GM19468 (cell line): ENCODE measurements around the gene GPR152.

Source experiments
- ATAC-seq: cut with Tn5 transposase; IDR thresholded peaks from one replicate; pipeline ENCODE4 v1.9.1; 2021; ENCODE audit warnings: mild to moderate bottlenecking, moderate library complexity, moderate number of reproducible peaks; ENCODE audit not compliant: unreplicated experiment; ENCODE audit errors: extremely low read depth

Gene GPR152

GRCh38 chr11:67452141-67452952, at the start of gene GPR152:
Gene GPR152, minus strand, starts transcription at chr11:67452729. Its CDS starts 5 bp downstream, at chr11:67452724.
- ATAC-seq, result no peak

- no peak for ATAC-seq
Observed at GRCh38 chr11:67501854-67502253, 49.3 kb upstream of the GPR152 start.

- no peak for ATAC-seq
Observed at GRCh38 chr11:67500831-67501715, 48.5 kb upstream of the GPR152 start.

GRCh38 chr11:67500484-67500821, 47.9 kb upstream of the GPR152 start:
- ATAC-seq, result no peak

GRCh38 chr11:67499808-67500483, 47.4 kb upstream of the GPR152 start:
- no peak for ATAC-seq

GRCh38 chr11:67498544-67498972, 46.0 kb upstream of the GPR152 start:
- no peak for ATAC-seq

- ATAC-seq, result no peak
Observed at GRCh38 chr11:67497656-67498291, 45.2 kb upstream of the GPR152 start.

- no peak for ATAC-seq
Observed at GRCh38 chr11:67496113-67496512, 43.6 kb upstream of the GPR152 start.

GRCh38 chr11:67495234-67496005, 42.9 kb upstream of the GPR152 start:
- no peak for ATAC-seq

GRCh38 chr11:67494371-67495233, 42.1 kb upstream of the GPR152 start:
- no peak for ATAC-seq

GRCh38 chr11:67493548-67494370, 41.2 kb upstream of the GPR152 start:
- ATAC-seq, result no peak

GRCh38 chr11:67492801-67493547, 40.4 kb upstream of the GPR152 start:
- ATAC-seq, result no peak

GRCh38 chr11:67492069-67492727, 39.7 kb upstream of the GPR152 start:
- no peak for ATAC-seq

GRCh38 chr11:67491276-67492068, 38.9 kb upstream of the GPR152 start:
- ATAC-seq, result no peak

GRCh38 chr11:67490727-67491065, 38.2 kb upstream of the GPR152 start:
- no peak for ATAC-seq
